Kidney epithelial cell (primary cell): ENCODE data around the gene ASCL2. TPM values are rescaled to one million over a fixed set of nuclear protein-coding genes. Genes with fewer than 3 reads are reported as not detected.

Experiments used
- DNase-seq: peaks from one replicate; pipeline ENCODE4 v3.0.0-alpha.2; 2010; ENCODE audit warnings: low read depth
- H3K27me3 ChIP-seq: 2 replicates; pipeline ENCODE4 v1.6.0; 2011; ENCODE audit warnings: low read length; ENCODE audit not compliant: control insufficient read depth, insufficient read depth
- H3K36me3 ChIP-seq: 2 replicates; pipeline ENCODE4 v1.5.1; 2011; ENCODE audit warnings: low read length; ENCODE audit not compliant: control insufficient read depth, insufficient read depth
- H3K4me3 ChIP-seq: 2 replicates; pipeline ENCODE4 v1.5.1; 2011; ENCODE audit warnings: low read depth, mild to moderate bottlenecking, control low read depth, low read length
- total RNA-seq: library from RNA; depleted of rRNA; stranded (reverse); fragments of >200 nt; gene quantifications from 2 replicates; pipeline ENCODE4 v1.2.3, GENCODE V29; 2015
- TF ChIP-seq, protein P1 (sequence below): IDR thresholded peaks from 2 replicates; pipeline ENCODE4 v1.5.1; 2011; ENCODE audit warnings: mild to moderate bottlenecking, moderate library complexity, low read length, control low read depth, inconsistent platforms; ENCODE audit not compliant: insufficient read depth, poor library complexity, severe bottlenecking

ASCL2 gene
- total RNA-seq, 1 donor from 2014 or later = not detected

GRCh38 chr11:2276280-2277007, 6.1 kb upstream of the ASCL2 start:
- H3K27me3 ChIP-seq = peaks cover 26% of the 10 kb centered on the region
- no peak overlapping the region for H3K4me3 ChIP-seq
- DNase-seq = no peak
- TF ChIP-seq, protein P1, sequence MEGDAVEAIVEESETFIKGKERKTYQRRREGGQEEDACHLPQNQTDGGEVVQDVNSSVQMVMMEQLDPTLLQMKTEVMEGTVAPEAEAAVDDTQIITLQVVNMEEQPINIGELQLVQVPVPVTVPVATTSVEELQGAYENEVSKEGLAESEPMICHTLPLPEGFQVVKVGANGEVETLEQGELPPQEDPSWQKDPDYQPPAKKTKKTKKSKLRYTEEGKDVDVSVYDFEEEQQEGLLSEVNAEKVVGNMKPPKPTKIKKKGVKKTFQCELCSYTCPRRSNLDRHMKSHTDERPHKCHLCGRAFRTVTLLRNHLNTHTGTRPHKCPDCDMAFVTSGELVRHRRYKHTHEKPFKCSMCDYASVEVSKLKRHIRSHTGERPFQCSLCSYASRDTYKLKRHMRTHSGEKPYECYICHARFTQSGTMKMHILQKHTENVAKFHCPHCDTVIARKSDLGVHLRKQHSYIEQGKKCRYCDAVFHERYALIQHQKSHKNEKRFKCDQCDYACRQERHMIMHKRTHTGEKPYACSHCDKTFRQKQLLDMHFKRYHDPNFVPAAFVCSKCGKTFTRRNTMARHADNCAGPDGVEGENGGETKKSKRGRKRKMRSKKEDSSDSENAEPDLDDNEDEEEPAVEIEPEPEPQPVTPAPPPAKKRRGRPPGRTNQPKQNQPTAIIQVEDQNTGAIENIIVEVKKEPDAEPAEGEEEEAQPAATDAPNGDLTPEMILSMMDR = no peak
- no peaks in the 10 kb centered on the region for H3K36me3 ChIP-seq

- Histone ChIP-seq H3K36me3 (no peaks in the 10 kb centered on the region), H3K27me3 (peaks cover 34% of the 10 kb centered on the region), H3K4me3 (no peak overlapping the region)
- TF ChIP-seq, protein P1 = no peak
- DNase-seq = no peak
These were observed 5.2 kb upstream of the ASCL2 start for GRCh38 chr11:2275334-2276279.

DNA sequence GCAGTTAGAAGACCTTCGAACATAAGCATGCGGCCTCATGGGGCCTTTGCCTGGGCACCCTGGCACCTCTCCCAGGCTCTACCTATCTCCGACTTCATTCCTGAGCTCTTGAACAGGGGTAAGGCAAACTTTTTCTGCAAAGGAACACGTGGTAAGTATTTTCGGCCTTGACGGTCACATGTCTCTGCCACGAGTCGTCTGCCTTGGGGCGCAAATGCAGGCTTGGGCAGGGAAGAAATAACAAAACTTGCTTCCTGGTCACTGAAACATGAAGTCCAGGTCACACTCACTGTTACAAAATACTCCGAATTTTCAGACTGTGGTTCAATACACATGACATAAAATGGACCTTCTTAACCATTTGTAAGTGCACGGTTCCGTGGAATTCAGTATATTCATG, 3.4 kb upstream of the ASCL2 start:
- peaks cover 51% of the 10 kb centered on the region for H3K27me3 ChIP-seq
- DNase-seq = no peak
- no peak overlapping the region for H3K4me3 ChIP-seq
- TF ChIP-seq, protein P1 = no peak
- H3K36me3 ChIP-seq = no peaks in the 10 kb centered on the region

DNA sequence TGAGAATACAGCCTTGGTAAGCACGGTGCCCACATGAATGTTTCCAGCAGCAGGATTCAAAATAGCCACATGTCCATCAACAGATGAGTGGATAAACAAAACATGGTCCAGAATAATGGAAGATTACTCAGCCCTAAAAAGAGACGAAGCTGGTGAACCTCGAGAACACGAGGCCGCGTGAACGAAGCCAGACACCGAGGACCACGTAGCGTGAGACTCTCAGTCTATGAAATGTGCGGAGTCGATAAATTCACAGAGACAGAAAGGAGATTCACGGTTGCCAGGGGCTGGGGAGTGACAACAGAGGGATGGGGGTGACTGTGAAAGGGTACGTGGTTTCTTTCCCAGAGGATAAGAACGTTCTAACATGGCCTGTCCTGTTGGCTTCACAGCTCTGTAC, 2.9 kb upstream of the ASCL2 start:
- no peaks in the 10 kb centered on the region for H3K36me3 ChIP-seq
- DNase-seq = no peak
- peaks cover 56% of the 10 kb centered on the region for H3K27me3 ChIP-seq
- TF ChIP-seq, protein P1 = no peak
- H3K4me3 ChIP-seq = no peak overlapping the region

- TF ChIP-seq, protein P1 = no peak
These were observed 2.5 kb upstream of the ASCL2 start for GRCh38 chr11:2272946-2273280.

More at GRCh38 chr11:2272946-2273280, 2.5 kb upstream of the ASCL2 start:
- Histone ChIP-seq H3K4me3 (no peak overlapping the region), H3K27me3 (peaks cover 60% of the 10 kb centered on the region), H3K36me3 (no peaks in the 10 kb centered on the region)
- no peak for DNase-seq
